ENCODE results near the gene DRD4. TPM values are rescaled to one million over a fixed set of nuclear protein-coding genes. Genes with fewer than 3 reads are reported as not detected.
A peak's percentile ranks its signal among the peaks of the same experiment; 100 is the strongest.

DRD4 gene
- total and polyA plus RNA-seq, 5 donors = 0.14 to 1.0 (median 0.28) TPM; not detected in 1

GRCh38 chr11:598005-598680 lies 38.9 kb upstream of the DRD4 start:
- intact Hi-C loops (cut with DNase I) = no loop called here
- 92% methylated on average over 30 of the region's 30 CpGs for WGBS

GRCh38 chr11:601573-602245 lies 35.4 kb upstream of the DRD4 start:
- no peak for DNase-seq
- H3K4me3 ChIP-seq (ENCODE audit: low read length) = no peak overlapping the region
- ATAC-seq = no peak
- no peaks in the 10 kb centered on the region for H3K27me3 ChIP-seq (ENCODE audit: control insufficient read depth, insufficient read depth)
- 94% methylated on average over 23 of the region's 23 CpGs for WGBS
- peaks cover 2% of the 10 kb centered on the region for H3K4me1 ChIP-seq (ENCODE audit: control insufficient read depth, insufficient read depth, low read length)
- H3K9me3 ChIP-seq (ENCODE audit: control insufficient read depth, low read length) = no peaks in the 10 kb centered on the region
- intact Hi-C loops (cut with DNase I) = no loop called here
- H3K27ac ChIP-seq (ENCODE audit: low read length) = no peak overlapping the region

More at GRCh38 chr11:598005-598680, 38.9 kb upstream of the DRD4 start:
- peak; percentile 9 for ATAC-seq
- no peak overlapping the region for H3K27ac ChIP-seq (ENCODE audit: low read length)
- no peaks in the 10 kb centered on the region for H3K4me1 ChIP-seq (ENCODE audit: control insufficient read depth, insufficient read depth, low read length)
- no peaks in the 10 kb centered on the region for H3K9me3 ChIP-seq (ENCODE audit: control insufficient read depth, low read length)
- no peaks in the 10 kb centered on the region for H3K27me3 ChIP-seq (ENCODE audit: control insufficient read depth, insufficient read depth)
- DNase-seq = peak in 1 of 3 donors; percentile 43
- H3K4me3 ChIP-seq (ENCODE audit: low read length) = no peak overlapping the region

- Histone ChIP-seq H3K27ac (ENCODE audit: low read length) (no peak overlapping the region), H3K9me3 (ENCODE audit: control insufficient read depth, low read length) (no peaks in the 10 kb centered on the region), H3K4me3 (ENCODE audit: low read length) (no peak overlapping the region), H3K4me1 (ENCODE audit: control insufficient read depth, insufficient read depth, low read length) (peaks cover 2% of the 10 kb centered on the region), H3K27me3 (ENCODE audit: control insufficient read depth, insufficient read depth) (no peaks in the 10 kb centered on the region)
- no peak for ATAC-seq
- DNase-seq = no peak
- intact Hi-C loops (cut with DNase I) = no loop called here
- WGBS = 91% methylated on average over 13 of the region's 13 CpGs
Observed at GRCh38 chr11:603154-603553, 33.9 kb upstream of the DRD4 start.

GRCh38 chr11:605286-606129 lies 31.6 kb upstream of the DRD4 start:
- peaks cover 2% of the 10 kb centered on the region for H3K4me1 ChIP-seq (ENCODE audit: control insufficient read depth, insufficient read depth, low read length)
- 93% methylated on average over 33 of the region's 33 CpGs for WGBS
- intact Hi-C loops (cut with DNase I) = no loop called here
- H3K9me3 ChIP-seq (ENCODE audit: control insufficient read depth, low read length) = no peaks in the 10 kb centered on the region
- H3K4me3 ChIP-seq (ENCODE audit: low read length) = no peak overlapping the region
- ATAC-seq (no peak), DNase-seq (peak in 2 of 3 donors; percentile 46 to 55)
- no peaks in the 10 kb centered on the region for H3K27me3 ChIP-seq (ENCODE audit: control insufficient read depth, insufficient read depth)
- peak overlapping the region; percentile 1 for H3K27ac ChIP-seq (ENCODE audit: low read length)

- ATAC-seq (peak; percentile 75 to 79), DNase-seq (peak; percentile 73 to 87 (median 83))
- Histone ChIP-seq H3K4me1 (ENCODE audit: control insufficient read depth, insufficient read depth, low read length) (peaks cover 2% of the 10 kb centered on the region), H3K27me3 (ENCODE audit: control insufficient read depth, insufficient read depth) (no peaks in the 10 kb centered on the region), H3K27ac (ENCODE audit: low read length) (no peak overlapping the region), H3K9me3 (ENCODE audit: control insufficient read depth, low read length) (no peaks in the 10 kb centered on the region), H3K4me3 (ENCODE audit: low read length) (no peak overlapping the region)
- 54% methylated on average over 19 of the region's 19 CpGs for WGBS
- intact Hi-C loops (cut with DNase I) = no loop called here
Observed at GRCh38 chr11:606245-606644, 30.8 kb upstream of the DRD4 start.

- WGBS = 93% methylated on average over 35 of the region's 35 CpGs
- H3K27ac ChIP-seq (ENCODE audit: low read length) = no peak overlapping the region
- intact Hi-C loops (cut with DNase I) = no loop called here
Observed at GRCh38 chr11:607020-607780, 29.9 kb upstream of the DRD4 start.

GRCh38 chr11:607971-608659 lies 29.0 kb upstream of the DRD4 start:
- ATAC-seq = no peak
- Histone ChIP-seq H3K9me3 (ENCODE audit: control insufficient read depth, low read length) (no peaks in the 10 kb centered on the region), H3K4me3 (ENCODE audit: low read length) (no peak overlapping the region), H3K27me3 (ENCODE audit: control insufficient read depth, insufficient read depth) (no peaks in the 10 kb centered on the region), H3K27ac (ENCODE audit: low read length) (no peak overlapping the region), H3K4me1 (ENCODE audit: control insufficient read depth, insufficient read depth, low read length) (peaks cover 2% of the 10 kb centered on the region)
- intact Hi-C loops (cut with DNase I) = no loop called here
- WGBS = 77% methylated on average over 45 of the region's 45 CpGs
- DNase-seq = peak in 2 of 3 donors; percentile 57 to 61

More at GRCh38 chr11:607020-607780, 29.9 kb upstream of the DRD4 start:
- no peaks in the 10 kb centered on the region for H3K9me3 ChIP-seq (ENCODE audit: control insufficient read depth, low read length)
- no peaks in the 10 kb centered on the region for H3K27me3 ChIP-seq (ENCODE audit: control insufficient read depth, insufficient read depth)
- no peak overlapping the region for H3K4me3 ChIP-seq (ENCODE audit: low read length)
- DNase-seq (peak in 2 of 3 donors; percentile 48 to 59), ATAC-seq (no peak)
- peaks cover 2% of the 10 kb centered on the region for H3K4me1 ChIP-seq (ENCODE audit: control insufficient read depth, insufficient read depth, low read length)

- peak in 2 of 3 donors; percentile 81 to 82 for DNase-seq
- H3K27ac ChIP-seq (ENCODE audit: low read length) = no peak overlapping the region
- no peak overlapping the region for H3K4me3 ChIP-seq (ENCODE audit: low read length)
Observed at GRCh38 chr11:608791-609251, 28.2 kb upstream of the DRD4 start.

GRCh38 chr11:609341-609811 lies 27.7 kb upstream of the DRD4 start:
- Histone ChIP-seq H3K27me3 (ENCODE audit: control insufficient read depth, insufficient read depth) (no peaks in the 10 kb centered on the region), H3K9me3 (ENCODE audit: control insufficient read depth, low read length) (no peaks in the 10 kb centered on the region), H3K4me3 (ENCODE audit: low read length) (no peak overlapping the region), H3K4me1 (ENCODE audit: control insufficient read depth, insufficient read depth, low read length) (peaks cover 2% of the 10 kb centered on the region), H3K27ac (ENCODE audit: low read length) (no peak overlapping the region)
- ATAC-seq = no peak
- peak in 2 of 3 donors; percentile 55 to 65 for DNase-seq
- WGBS = 95% methylated on average over 28 of the region's 28 CpGs
- intact Hi-C loops (cut with DNase I) = no loop called here

More at GRCh38 chr11:608791-609251, 28.2 kb upstream of the DRD4 start:
- peaks cover 2% of the 10 kb centered on the region for H3K4me1 ChIP-seq (ENCODE audit: control insufficient read depth, insufficient read depth, low read length)
- WGBS = 65% methylated on average over 28 of the region's 28 CpGs
- ATAC-seq = peak in 1 of 2 donors; percentile 4
- no peaks in the 10 kb centered on the region for H3K27me3 ChIP-seq (ENCODE audit: control insufficient read depth, insufficient read depth)
- intact Hi-C loops (cut with DNase I) = no loop called here
- H3K9me3 ChIP-seq (ENCODE audit: control insufficient read depth, low read length) = no peaks in the 10 kb centered on the region

Data from right cardiac atrium (tissue), 5 donors.